B cell (primary cell): ENCODE data around the gene RAB6B. TPM values are rescaled to one million over a fixed set of nuclear protein-coding genes. Genes with fewer than 3 reads are reported as not detected.

Experiments
- ATAC-seq: fragments of 200-7000 bp; cut with Tn5 transposase; one replicate; pipeline ENCODE4 v1.10.0; 2021; ENCODE audit warnings: low read depth, mild to moderate bottlenecking, moderate number of reproducible peaks, moderate library complexity
- CTCF ChIA-PET: fragments of 350-600 bp; sonication (Branson Sonifier 250); formaldehyde crosslinking; loops from one replicate; lab custom pipeline; 2021; ENCODE audit warnings: antibody characterized with exemption, inconsistent platforms; lab: Charles Lee
- POLR2A ChIA-PET: fragments of 350-600 bp; sonication (Branson Sonifier 250); formaldehyde crosslinking; loops from one replicate; lab custom pipeline; 2021; ENCODE audit warnings: antibody characterized with exemption; lab: Charles Lee
- DNase-seq: peaks from one replicate; pipeline ENCODE4 v3.0.0; 2013
- H2AFZ ChIP-seq: 2 replicates; pipeline ENCODE4 v1.6.1; 2012; ENCODE audit warnings: mild to moderate bottlenecking, low read depth, low read length; ENCODE audit not compliant: insufficient read depth, poor library complexity, severe bottlenecking
- H3K27ac ChIP-seq, 2 donors: 1 replicate in 1 of 2; 2 replicates in 1 of 2; pipeline ENCODE4 v1.5.1; 2012 to 2013; ENCODE audit warnings: low read length in 2 of 2, mild to moderate bottlenecking in 2 of 2, moderate library complexity in 1 of 2
- H3K27me3 ChIP-seq, 4 experiments: fragments of 200-600 bp in 1 of 4; sonication (generic) in 1 of 4; replicated peaks in 1 of 4; 1 replicate in 2 of 4; 2 replicates in 2 of 4; pipeline versions ENCODE4 v1.6.1 to v1.7.0; 2013 to 2016; ENCODE audit warnings: low read length in 3 of 4, mild to moderate bottlenecking in 2 of 4, mixed read lengths in 1 of 4, moderate library complexity in 1 of 4; ENCODE audit not compliant: insufficient read depth in 4 of 4, control insufficient read depth in 3 of 4; ENCODE audit errors: control extremely low read depth in 1 of 4
- H3K36me3 ChIP-seq, 2 experiments: replicated peaks in 1 of 2; 1 replicate in 1 of 2; 2 replicates in 1 of 2; pipeline versions ENCODE4 v1.6.1 to v1.7.1; 2013; ENCODE audit warnings: low read length in 1 of 2; ENCODE audit not compliant: insufficient read depth in 2 of 2, control insufficient read depth in 1 of 2; ENCODE audit errors: control extremely low read depth in 1 of 2, extremely low read depth in 1 of 2
- H3K4me1 ChIP-seq, 2 donors: fragments of 200-600 bp in 1 of 2; sonication (generic) in 1 of 2; 1 replicate in 1 of 2; 2 replicates in 1 of 2; pipeline versions ENCODE4 v1.5.1 to v1.6.1; 2013 to 2017; ENCODE audit warnings: low read length in 2 of 2; ENCODE audit not compliant: control insufficient read depth in 2 of 2, insufficient read depth in 2 of 2
- H3K4me2 ChIP-seq: replicated peaks from 2 replicates; pipeline ENCODE3; 2012; ENCODE audit warnings: mild to moderate bottlenecking, low read depth, low read length; ENCODE audit not compliant: poor library complexity, severe bottlenecking
- H3K4me3 ChIP-seq, 5 experiments: fragments of 200-600 bp in 1 of 5; sonication (generic) in 1 of 5; 1 replicate in 3 of 5; 2 replicates in 2 of 5; pipeline versions ENCODE4 v1.5.1 to v1.7.0; 2011 to 2016; ENCODE audit warnings: low read length in 4 of 5, mild to moderate bottlenecking in 4 of 5, low read depth in 2 of 5, control low read depth in 1 of 5, moderate library complexity in 1 of 5; ENCODE audit not compliant: insufficient read depth in 1 of 5; ENCODE audit errors: control extremely low read depth in 1 of 5, extremely low read depth in 1 of 5
- H3K79me2 ChIP-seq: fragments of 200-600 bp; sonication (generic); one replicate; pipeline ENCODE4 v1.6.0; 2016; ENCODE audit warnings: low read length; ENCODE audit not compliant: control insufficient read depth, insufficient read depth
- H3K9ac ChIP-seq: fragments of 200-600 bp; sonication (generic); 2 replicates; pipeline ENCODE4 v1.6.1; 2017; ENCODE audit warnings: mild to moderate bottlenecking, low read length, moderate library complexity
- H3K9me3 ChIP-seq, 3 donors: one replicate each; pipeline versions ENCODE4 v1.6.1 to v1.7.1; 2013; ENCODE audit warnings: low read length in 2 of 3; ENCODE audit not compliant: control insufficient read depth in 2 of 3, insufficient read depth in 1 of 3; ENCODE audit errors: control extremely low read depth in 1 of 3
- H4K20me1 ChIP-seq: 2 replicates; pipeline ENCODE4 v1.6.0; 2012; ENCODE audit warnings: mild to moderate bottlenecking, low read length; ENCODE audit not compliant: insufficient read depth, control insufficient read depth, poor library complexity, severe bottlenecking
- H3K27ac Mint-ChIP-seq: one replicate; pipeline ENCODE4 v1.8.0; 2021; ENCODE audit warnings: mixed read lengths
- H3K27me3 Mint-ChIP-seq: one replicate; pipeline ENCODE4 v1.8.0; 2021; ENCODE audit warnings: mixed read lengths
- H3K4me1 Mint-ChIP-seq: one replicate; pipeline ENCODE4 v1.8.0; 2021; ENCODE audit warnings: mixed read lengths
- H3K4me3 Mint-ChIP-seq: one replicate; pipeline ENCODE4 v1.8.0; 2021; ENCODE audit warnings: mixed read lengths
- H3K9me3 Mint-ChIP-seq: one replicate; pipeline ENCODE4 v1.8.0; 2022; ENCODE audit warnings: mixed read lengths; ENCODE audit not compliant: insufficient read depth
- CTCF ChIP-seq: fragments of 200-600 bp; IDR thresholded peaks from one replicate; pipeline ENCODE4 v1.8.0; 2022; ENCODE audit warnings: antibody characterized with exemption, mild to moderate bottlenecking
- EZH2 ChIP-seq: IDR thresholded peaks from 2 replicates; pipeline ENCODE4 v1.6.1; 2012; ENCODE audit warnings: borderline replicate concordance, low read depth, mild to moderate bottlenecking, moderate library complexity, low read length; ENCODE audit not compliant: insufficient read depth, poor library complexity, severe bottlenecking
- WGBS: methylation state at CpG from one replicate; pipeline ENCODE4 v1.1.5; 2013; ENCODE audit warnings: missing lambda C conversion rate; ENCODE audit not compliant: insufficient coverage; 5-methylcytosine and 5-hydroxymethylcytosine counted together
- intact Hi-C: fragments of 100-400 bp; cut with micrococcal nuclease; formaldehyde crosslinking; loops from one replicate; pipeline ENCODE4 v1.10.0; 2022
- polyA plus RNA-seq: library from polyadenylated mRNA; depleted of rRNA; stranded (reverse); fragments of >200 nt; gene quantifications from 2 replicates; pipeline ENCODE4 v1.2.3, GENCODE V29; 2012
- total RNA-seq, 2 donors: library from RNA; stranded (reverse); fragments of 120-200 nt in 1 of 2; gene quantifications; 1 replicate in 1 of 2; 2 replicates in 1 of 2; pipeline versions ENCODE4 v1.2.3 to v1.2.4, GENCODE V29; 2013 to 2022

RAB6B gene
- total and polyA plus RNA-seq, 2 donors (not counting 1 experiment from before 2014, with no cell fraction given) = not detected

GRCh38 chr3:133815386-133815785, 80.3 kb downstream of the RAB6B start:
- Histone ChIP-seq H3K9me3 (no peaks in the 10 kb centered on the region), H4K20me1 (no peaks in the 10 kb centered on the region), H3K4me1 (no peaks in the 10 kb centered on the region), H2AFZ (no peak overlapping the region), H3K4me3 (no peak overlapping the region), H3K4me2 (no peak overlapping the region), H3K9ac (no peak overlapping the region), H3K27ac (no peak overlapping the region), H3K36me3 (peaks cover 8 to 71% of the 10 kb centered on the region in 2 experiments), H3K79me2 (peaks cover 7% of the 10 kb centered on the region), H3K27me3 (no peaks in the 10 kb centered on the region)
- no peak for ATAC-seq
- ChIA-PET POLR2A (no interaction called here), CTCF (interaction anchor here (1.0 kb wide), 1 partner anchor 9 kb away, joined by 3 read pairs; no protein-coding TSS in a partner anchor)
- TF ChIP-seq CTCF (no peak), EZH2 (no peak)
- no peak overlapping the region for H3K4me3 Mint-ChIP-seq
- no peak for DNase-seq
- H3K27me3 Mint-ChIP-seq = no peaks in the 10 kb centered on the region
- WGBS = 100% methylated on average over 1 of the region's 2 CpGs
- H3K27ac Mint-ChIP-seq = no peak overlapping the region
- intact Hi-C loops = loop anchor here (5.0 to 10.0 kb wide), 2 partner anchors 391 to 657 kb away; no protein-coding TSS in a partner anchor
- H3K9me3 Mint-ChIP-seq = no peaks in the 10 kb centered on the region
- H3K4me1 Mint-ChIP-seq = no peaks in the 10 kb centered on the region

GRCh38 chr3:133812872-133813271, 82.8 kb downstream of the RAB6B start:
- intact Hi-C loops = loop anchor here (10.0 kb wide), 1 partner anchor 388 kb away; no protein-coding TSS in a partner anchor
- H3K4me1 Mint-ChIP-seq = no peaks in the 10 kb centered on the region
- no peaks in the 10 kb centered on the region for H3K9me3 Mint-ChIP-seq
- H3K27me3 Mint-ChIP-seq = no peaks in the 10 kb centered on the region
- no peaks in the 10 kb centered on the region for H4K20me1 ChIP-seq
- H3K9me3 ChIP-seq = no peaks in the 10 kb centered on the region
- peaks cover 6 to 66% of the 10 kb centered on the region in 2 experiments for H3K36me3 ChIP-seq
- POLR2A ChIA-PET = no interaction called here
- H3K4me2 ChIP-seq = no peak overlapping the region
- no peak overlapping the region for H3K9ac ChIP-seq
- H3K4me3 Mint-ChIP-seq = no peak overlapping the region
- H3K27ac Mint-ChIP-seq = no peak overlapping the region
- no peak overlapping the region for H3K27ac ChIP-seq
- TF ChIP-seq CTCF (no peak), EZH2 (no peak)
- H3K4me1 ChIP-seq = no peaks in the 10 kb centered on the region
- H3K27me3 ChIP-seq = no peaks in the 10 kb centered on the region
- H2AFZ ChIP-seq = no peak overlapping the region
- peaks cover 20% of the 10 kb centered on the region for H3K79me2 ChIP-seq
- ATAC-seq (no peak), DNase-seq (no peak)
- 80% methylated on average over 1 of the region's 1 CpG for WGBS
- no peak overlapping the region for H3K4me3 ChIP-seq
- CTCF ChIA-PET = no interaction called here
